ENCODE data around the gene PSMF1. TPM values are rescaled to one million over a fixed set of nuclear protein-coding genes. Genes with fewer than 3 reads are reported as not detected.

Gene PSMF1
- total RNA-seq, 1 donor from 2014 or later = 133 TPM

GRCh38 chr20:1209447-1210387 lies 91.3 kb downstream of the PSMF1 start:
- Histone ChIP-seq H3K27ac (ENCODE audit: low read depth, low read length) (no peak overlapping the region), H3K4me1 (ENCODE audit: insufficient read depth, low read length) (no peaks in the 10 kb centered on the region), H2AFZ (ENCODE audit: low read depth, low read length) (no peak overlapping the region), H3K9ac (ENCODE audit: low read length) (no peak overlapping the region), H4K20me1 (ENCODE audit: insufficient read depth, low read length) (no peaks in the 10 kb centered on the region), H3K27me3 (ENCODE audit: insufficient read depth, low read length) (peaks cover 42% of the 10 kb centered on the region), H3K9me3 (ENCODE audit: insufficient read depth, low read depth, low read length) (no peaks in the 10 kb centered on the region), H3K4me2 (ENCODE audit: low read length) (no peak overlapping the region), H3K36me3 (ENCODE audit: insufficient read depth, low read length) (no peaks in the 10 kb centered on the region), H3K79me2 (ENCODE audit: insufficient read depth, low read length) (no peaks in the 10 kb centered on the region), H3K4me3 (ENCODE audit: insufficient read depth, low read depth, low read length) (no peak overlapping the region)
- Mint-ChIP-seq H3K4me1 (ENCODE audit: low read depth, unreplicated experiment) (no peaks in the 10 kb centered on the region), H3K27me3 (ENCODE audit: low read depth, unreplicated experiment) (peaks cover 32% of the 10 kb centered on the region), H3K4me3 (ENCODE audit: unreplicated experiment) (no peak overlapping the region), H3K27ac (ENCODE audit: unreplicated experiment) (no peak overlapping the region), H3K36me3 (ENCODE audit: low read depth, unreplicated experiment) (no peaks in the 10 kb centered on the region), H3K9me3 (ENCODE audit: unreplicated experiment) (no peaks in the 10 kb centered on the region)
- TF ChIP-seq EZH2 (IDR thresholded peaks at IDR 0.05; ENCODE audit: insufficient read depth, low read length) (no peak), CTCF (IDR thresholded peaks at IDR 0.05; ENCODE audit: insufficient read depth, low read depth, low read length) (peak; percentile 32)
- FAIRE-seq (no peak), DNase-seq (ENCODE audit: low read depth) (no peak)

- DNase-seq (ENCODE audit: low read depth) (no peak), FAIRE-seq (no peak)
- H2AFZ ChIP-seq (ENCODE audit: low read depth, low read length) = no peak overlapping the region
- Mint-ChIP-seq H3K4me1 (ENCODE audit: low read depth, unreplicated experiment) (no peaks in the 10 kb centered on the region), H3K9me3 (ENCODE audit: unreplicated experiment) (no peaks in the 10 kb centered on the region), H3K27me3 (ENCODE audit: low read depth, unreplicated experiment) (peaks cover 34% of the 10 kb centered on the region), H3K36me3 (ENCODE audit: low read depth, unreplicated experiment) (no peaks in the 10 kb centered on the region), H3K27ac (ENCODE audit: unreplicated experiment) (no peak overlapping the region), H3K4me3 (ENCODE audit: unreplicated experiment) (no peak overlapping the region)
- no peaks in the 10 kb centered on the region for H3K79me2 ChIP-seq (ENCODE audit: insufficient read depth, low read length)
- no peak overlapping the region for H3K4me2 ChIP-seq (ENCODE audit: low read length)
- H3K27ac ChIP-seq (ENCODE audit: low read depth, low read length) = no peak overlapping the region
- H4K20me1 ChIP-seq (ENCODE audit: insufficient read depth, low read length) = no peaks in the 10 kb centered on the region
- H3K4me1 ChIP-seq (ENCODE audit: insufficient read depth, low read length) = no peaks in the 10 kb centered on the region
- no peak for TF ChIP-seq EZH2 (IDR thresholded peaks at IDR 0.05; ENCODE audit: insufficient read depth, low read length)
- TF ChIP-seq CTCF (IDR thresholded peaks at IDR 0.05; ENCODE audit: insufficient read depth, low read depth, low read length) = no peak
- H3K27me3 ChIP-seq (ENCODE audit: insufficient read depth, low read length) = peaks cover 47% of the 10 kb centered on the region
- H3K4me3 ChIP-seq (ENCODE audit: insufficient read depth, low read depth, low read length) = no peak overlapping the region
- H3K9me3 ChIP-seq (ENCODE audit: insufficient read depth, low read depth, low read length) = no peaks in the 10 kb centered on the region
- H3K36me3 ChIP-seq (ENCODE audit: insufficient read depth, low read length) = no peaks in the 10 kb centered on the region
- H3K9ac ChIP-seq (ENCODE audit: low read length) = no peak overlapping the region
Measured at GRCh38 chr20:1210501-1210900, 92.1 kb downstream of the PSMF1 start.

GRCh38 chr20:1212023-1212422 lies 93.6 kb downstream of the PSMF1 start:
- H3K4me3 ChIP-seq (ENCODE audit: insufficient read depth, low read depth, low read length) = no peak overlapping the region
- FAIRE-seq (no peak), DNase-seq (ENCODE audit: low read depth) (no peak)
- no peaks in the 10 kb centered on the region for H3K4me1 ChIP-seq (ENCODE audit: insufficient read depth, low read length)
- no peak overlapping the region for H3K4me2 ChIP-seq (ENCODE audit: low read length)
- peaks cover 34% of the 10 kb centered on the region for H3K27me3 Mint-ChIP-seq (ENCODE audit: low read depth, unreplicated experiment)
- no peaks in the 10 kb centered on the region for H3K79me2 ChIP-seq (ENCODE audit: insufficient read depth, low read length)
- no peak overlapping the region for H3K27ac Mint-ChIP-seq (ENCODE audit: unreplicated experiment)
- H3K4me3 Mint-ChIP-seq (ENCODE audit: unreplicated experiment) = no peak overlapping the region
- H3K9me3 ChIP-seq (ENCODE audit: insufficient read depth, low read depth, low read length) = no peaks in the 10 kb centered on the region
- H3K9ac ChIP-seq (ENCODE audit: low read length) = no peak overlapping the region
- no peaks in the 10 kb centered on the region for H3K36me3 Mint-ChIP-seq (ENCODE audit: low read depth, unreplicated experiment)
- no peaks in the 10 kb centered on the region for H4K20me1 ChIP-seq (ENCODE audit: insufficient read depth, low read length)
- no peak overlapping the region for H2AFZ ChIP-seq (ENCODE audit: low read depth, low read length)
- TF ChIP-seq CTCF (IDR thresholded peaks at IDR 0.05; ENCODE audit: insufficient read depth, low read depth, low read length) (no peak), EZH2 (IDR thresholded peaks at IDR 0.05; ENCODE audit: insufficient read depth, low read length) (no peak)
- no peak overlapping the region for H3K27ac ChIP-seq (ENCODE audit: low read depth, low read length)
- H3K9me3 Mint-ChIP-seq (ENCODE audit: unreplicated experiment) = no peaks in the 10 kb centered on the region
- peaks cover 41% of the 10 kb centered on the region for H3K27me3 ChIP-seq (ENCODE audit: insufficient read depth, low read length)
- no peaks in the 10 kb centered on the region for H3K36me3 ChIP-seq (ENCODE audit: insufficient read depth, low read length)
- no peaks in the 10 kb centered on the region for H3K4me1 Mint-ChIP-seq (ENCODE audit: low read depth, unreplicated experiment)
